Central memory CD8-positive, alpha-beta T cell (primary cell): Measurements from ENCODE around the gene ATG10.
"Not testable (repeated sequence)": the region's sequence is repeated elsewhere in the genome, so short reads cannot be mapped to it uniquely, and the experiment has no call there.

Source experiments
- ATAC-seq: fragments of 150-1000 bp; cut with Tn5 transposase; replicated peaks from 2 replicates; pipeline ENCODE4 v1.10.0; 2022; ENCODE audit warnings: mild to moderate bottlenecking, moderate FRiP score, moderate number of reproducible peaks; ENCODE audit not compliant: poor library complexity, severe bottlenecking; ENCODE audit errors: extremely low read depth
- DNase-seq, 2 donors: peaks; one replicate each; pipeline ENCODE4 v3.0.0; 2021; ENCODE audit warnings: low spot score in 2 of 2
- H3K27ac Mint-ChIP-seq: one replicate; pipeline ENCODE4 v1.8.0; 2022; ENCODE audit warnings: low read depth, mild to moderate bottlenecking, moderate library complexity, mixed read lengths
- H3K27me3 Mint-ChIP-seq: one replicate; pipeline ENCODE4 v1.8.0; 2022; ENCODE audit warnings: mixed read lengths
- H3K36me3 Mint-ChIP-seq: one replicate; pipeline ENCODE4 v1.8.0; 2022; ENCODE audit warnings: mild to moderate bottlenecking, moderate library complexity, mixed read lengths; ENCODE audit not compliant: insufficient read depth
- H3K4me1 Mint-ChIP-seq: one replicate; pipeline ENCODE4 v1.8.0; 2022; ENCODE audit warnings: mixed read lengths
- H3K4me3 Mint-ChIP-seq: one replicate; pipeline ENCODE4 v1.8.0; 2022; ENCODE audit warnings: mild to moderate bottlenecking, moderate library complexity, mixed read lengths
- H3K9me3 Mint-ChIP-seq: one replicate; pipeline ENCODE4 v1.8.0; 2022; ENCODE audit warnings: mixed read lengths

ATG10 gene

DNA sequence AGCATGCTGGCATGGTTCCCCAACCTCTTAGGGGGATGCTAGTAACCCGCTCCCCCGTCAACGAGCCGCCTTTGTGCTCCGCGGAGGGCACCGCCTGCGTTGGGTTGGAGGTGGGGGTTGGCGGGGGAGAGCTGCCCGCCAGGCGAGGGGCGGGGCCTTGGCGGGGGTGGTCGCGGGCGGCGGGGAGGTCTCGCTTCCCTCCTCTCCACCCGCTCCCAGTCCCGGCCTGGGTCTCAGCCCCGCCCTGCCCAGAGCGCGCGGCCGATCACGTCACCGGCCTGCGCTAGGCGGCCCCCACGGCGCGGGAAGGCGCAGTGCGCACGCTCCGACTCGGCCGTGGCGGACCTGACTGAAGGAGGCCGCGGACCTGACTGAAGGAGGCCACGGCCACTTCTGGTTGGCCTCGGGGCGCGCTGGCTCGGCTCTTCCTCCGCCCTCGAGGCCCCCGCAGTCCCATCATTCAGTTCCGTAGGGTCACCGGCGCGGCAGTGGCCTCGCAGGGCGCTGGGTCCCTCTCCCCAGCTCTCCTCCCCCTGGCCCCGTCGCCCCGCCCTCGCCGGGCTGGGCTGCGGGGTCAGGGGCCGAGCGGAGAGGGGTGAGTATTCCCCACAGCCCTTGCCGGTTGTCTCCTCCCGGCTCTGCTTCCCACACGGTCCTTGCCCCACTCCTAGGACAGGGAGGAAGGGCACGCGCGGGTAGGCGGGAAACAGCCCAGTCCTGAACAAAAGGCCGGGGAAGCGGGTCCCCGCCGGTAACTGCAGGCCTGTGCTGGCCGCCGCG, at the start of gene ATG10:
ATG10 (plus strand) TSS at position 312 of the 780 bp plus-strand sequence. CDS start 15,548 bp downstream, outside the sequence.
- Mint-ChIP-seq H3K9me3 (no peaks in the 10 kb centered on the region), H3K4me3 (peak within 1 kb of the TSS; percentile 98), H3K36me3 (peaks cover 7% of the 10 kb centered on the region), H3K27me3 (no peaks in the 10 kb centered on the region), H3K4me1 (peaks cover 20% of the 10 kb centered on the region), H3K27ac (peak within 1 kb of the TSS; percentile 100)
- ATAC-seq (peak; percentile 89), DNase-seq (peak; percentile 76 to 77)

DNA sequence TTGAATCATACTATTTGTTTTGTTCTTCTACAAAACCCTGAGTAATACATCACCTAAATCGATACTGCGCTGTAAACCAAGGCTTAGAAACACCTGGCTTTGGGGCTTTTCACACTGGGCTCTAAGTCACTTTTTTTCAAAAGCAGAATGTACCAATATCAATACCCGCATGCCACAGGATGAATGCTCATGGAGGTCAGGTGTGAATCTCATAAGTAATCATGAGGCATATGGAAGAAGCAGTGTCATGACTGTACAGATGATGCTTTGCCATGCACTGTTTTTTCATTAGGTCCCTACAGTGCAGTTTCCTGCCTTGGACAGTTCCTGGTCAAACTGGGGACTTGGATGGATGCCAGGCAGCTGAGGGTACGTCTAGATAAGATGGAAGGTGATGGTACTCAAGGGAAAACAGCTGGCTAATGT, 49.0 kb upstream of the ATG10 start:
- ATAC-seq (no peak), DNase-seq (no peak)
- H3K4me3 Mint-ChIP-seq: no peak overlapping the region

DNA sequence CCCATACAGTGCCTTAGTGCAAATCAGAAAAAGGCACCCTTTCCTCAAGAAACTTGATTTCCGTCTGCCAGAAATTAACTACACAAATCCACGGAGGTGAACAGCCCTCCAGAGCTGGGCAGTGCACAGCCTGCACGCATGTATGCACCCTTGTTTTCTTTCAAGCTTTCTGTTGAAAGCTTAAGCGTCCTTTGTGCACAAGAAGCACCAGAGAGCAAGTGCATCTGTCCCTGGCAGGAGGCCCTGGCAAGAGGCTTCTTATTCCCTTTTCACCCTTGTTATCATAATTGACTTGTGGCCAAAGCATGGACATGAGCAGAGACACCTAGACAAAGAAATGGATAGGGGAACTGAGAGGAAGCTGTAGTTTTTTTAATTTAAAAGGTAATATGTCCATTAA, 47.4 kb upstream of the ATG10 start:
- no peak overlapping the region for H3K27ac Mint-ChIP-seq
- peaks cover 13% of the 10 kb centered on the region for H3K27me3 Mint-ChIP-seq
- H3K9me3 Mint-ChIP-seq: peaks cover 6% of the 10 kb centered on the region
- ATAC-seq (no peak), DNase-seq (no peak)
- no peak overlapping the region for H3K4me3 Mint-ChIP-seq
- no peaks in the 10 kb centered on the region for H3K36me3 Mint-ChIP-seq
- no peaks in the 10 kb centered on the region for H3K4me1 Mint-ChIP-seq

More for the DNA sequence above, 49.0 kb upstream of the ATG10 start:
- Mint-ChIP-seq H3K27me3 (peaks cover 13% of the 10 kb centered on the region), H3K9me3 (peaks cover 4% of the 10 kb centered on the region), H3K4me1 (no peaks in the 10 kb centered on the region), H3K36me3 (no peaks in the 10 kb centered on the region), H3K27ac (no peak overlapping the region)

DNA sequence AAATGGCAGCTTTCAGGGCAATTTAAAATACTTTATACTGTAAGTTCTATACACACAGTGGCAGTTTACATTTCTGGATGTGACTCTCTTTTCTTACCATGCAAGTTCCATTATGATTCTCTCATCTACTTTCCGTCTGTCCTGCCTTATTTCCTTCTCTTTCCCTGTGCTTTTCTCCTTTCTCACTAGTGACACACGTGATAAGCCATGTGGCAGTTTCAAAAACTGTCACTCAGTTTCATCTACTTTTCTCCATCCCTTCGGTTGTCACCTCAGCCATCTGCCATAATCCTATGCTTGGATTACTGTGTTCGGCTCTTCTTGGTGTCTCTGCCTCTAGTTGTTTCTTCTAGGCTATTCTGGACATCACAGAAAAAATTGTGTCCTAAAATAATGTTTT, 46.8 kb upstream of the ATG10 start:
- H3K9me3 Mint-ChIP-seq: peaks cover 6% of the 10 kb centered on the region
- H3K27ac Mint-ChIP-seq: no peak overlapping the region
- DNase-seq (no peak), ATAC-seq (no peak)
- H3K4me1 Mint-ChIP-seq: no peaks in the 10 kb centered on the region
- no peaks in the 10 kb centered on the region for H3K36me3 Mint-ChIP-seq
- peaks cover 13% of the 10 kb centered on the region for H3K27me3 Mint-ChIP-seq
- H3K4me3 Mint-ChIP-seq: no peak overlapping the region

DNA sequence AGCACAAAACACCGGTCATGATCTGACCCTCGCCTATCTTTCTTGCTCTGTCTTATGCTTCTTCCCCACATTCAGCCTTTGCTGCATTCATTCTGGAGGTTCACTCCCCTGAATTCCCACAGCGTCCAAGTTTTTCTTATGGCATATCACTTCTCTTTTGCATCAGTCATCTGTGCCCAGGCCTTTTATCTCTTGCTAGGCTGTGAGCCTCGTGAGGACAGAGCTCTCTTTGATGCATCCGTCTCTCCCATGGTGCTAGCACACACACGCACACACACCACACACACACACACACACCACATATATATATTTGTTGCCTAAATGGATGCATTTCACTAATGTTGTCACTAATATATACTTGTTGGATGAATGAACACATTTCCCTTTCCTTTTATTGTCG, 45.8 kb upstream of the ATG10 start:
- Mint-ChIP-seq H3K9me3 (peaks cover 6% of the 10 kb centered on the region), H3K4me1 (no peaks in the 10 kb centered on the region), H3K27ac (no peak overlapping the region), H3K4me3 (no peak overlapping the region), H3K36me3 (no peaks in the 10 kb centered on the region), H3K27me3 (peaks cover 13% of the 10 kb centered on the region)
- DNase-seq (no peak), ATAC-seq (no peak)

DNA sequence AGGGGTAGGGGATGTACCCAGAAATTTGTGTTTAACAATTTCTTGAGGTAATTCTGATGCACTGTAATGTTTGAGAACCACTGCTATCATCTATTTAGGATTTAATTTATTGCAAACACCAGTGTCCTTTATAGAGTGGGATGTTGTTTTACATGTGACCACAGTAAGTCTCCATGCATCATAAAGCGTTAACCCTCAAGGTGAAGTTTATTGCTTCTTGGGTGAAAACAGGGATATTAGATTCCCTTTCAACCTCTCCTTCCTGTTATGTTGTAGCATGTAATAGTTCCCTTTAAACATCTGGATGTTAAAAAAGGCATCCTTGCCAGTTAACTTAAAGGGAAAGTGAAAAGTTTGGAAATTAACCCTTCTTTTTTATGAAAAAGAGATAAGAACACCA, 35.8 kb upstream of the ATG10 start:
- no peaks in the 10 kb centered on the region for H3K9me3 Mint-ChIP-seq
- ATAC-seq: no peak
- no peaks in the 10 kb centered on the region for H3K4me1 Mint-ChIP-seq
- H3K27me3 Mint-ChIP-seq: no peaks in the 10 kb centered on the region
- no peak overlapping the region for H3K27ac Mint-ChIP-seq
- no peak overlapping the region for H3K4me3 Mint-ChIP-seq
- no peaks in the 10 kb centered on the region for H3K36me3 Mint-ChIP-seq
- DNase-seq: no peak

DNA sequence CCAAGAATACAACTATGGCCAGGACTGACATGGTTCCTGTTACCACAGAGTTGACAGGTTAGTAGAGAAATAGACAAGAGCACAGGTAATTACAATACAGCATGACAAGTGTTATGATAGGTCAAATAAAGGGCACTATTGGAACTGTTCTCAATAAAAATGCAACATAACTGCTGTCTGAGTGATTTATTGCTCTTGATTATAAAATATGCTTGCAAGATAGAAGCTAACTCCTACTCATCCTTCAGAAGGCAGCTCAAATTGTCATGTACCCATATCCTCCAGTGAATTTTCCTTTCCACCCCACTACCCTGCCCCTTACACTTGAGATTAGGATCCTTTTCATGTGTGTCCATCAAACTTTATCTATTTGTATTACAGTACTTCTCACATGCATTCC, 35.1 kb upstream of the ATG10 start:
- H3K27me3 Mint-ChIP-seq: no peaks in the 10 kb centered on the region
- no peak for ATAC-seq
- no peaks in the 10 kb centered on the region for H3K9me3 Mint-ChIP-seq
- no peak overlapping the region for H3K4me3 Mint-ChIP-seq
- no peak overlapping the region for H3K27ac Mint-ChIP-seq
- DNase-seq: no peak
- H3K4me1 Mint-ChIP-seq: no peaks in the 10 kb centered on the region
- no peaks in the 10 kb centered on the region for H3K36me3 Mint-ChIP-seq

DNA sequence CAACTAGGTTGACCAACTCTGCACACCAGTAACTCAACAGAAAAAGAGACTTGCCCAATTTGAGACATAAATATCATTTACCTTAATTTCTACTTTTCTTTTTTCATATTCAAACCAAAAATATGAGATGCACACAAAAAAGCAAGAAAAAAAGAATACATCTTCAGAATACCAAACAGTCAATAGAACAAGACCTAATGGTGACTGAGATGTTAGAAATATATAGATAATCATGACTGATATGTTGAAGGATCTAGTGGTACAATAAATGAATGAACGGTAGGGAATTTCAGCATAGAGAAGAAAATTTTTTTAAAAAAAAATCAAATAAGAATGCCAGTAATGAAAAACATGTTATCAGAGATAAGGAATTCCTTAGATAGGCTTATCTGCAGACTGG, 29.1 kb upstream of the ATG10 start:
- no peak overlapping the region for H3K4me3 Mint-ChIP-seq
- H3K27me3 Mint-ChIP-seq: no peaks in the 10 kb centered on the region
- no peak for ATAC-seq
- no peak overlapping the region for H3K27ac Mint-ChIP-seq
- no peaks in the 10 kb centered on the region for H3K4me1 Mint-ChIP-seq
- H3K9me3 Mint-ChIP-seq: peaks cover 15% of the 10 kb centered on the region
- DNase-seq: no peak
- H3K36me3 Mint-ChIP-seq: no peaks in the 10 kb centered on the region

DNA sequence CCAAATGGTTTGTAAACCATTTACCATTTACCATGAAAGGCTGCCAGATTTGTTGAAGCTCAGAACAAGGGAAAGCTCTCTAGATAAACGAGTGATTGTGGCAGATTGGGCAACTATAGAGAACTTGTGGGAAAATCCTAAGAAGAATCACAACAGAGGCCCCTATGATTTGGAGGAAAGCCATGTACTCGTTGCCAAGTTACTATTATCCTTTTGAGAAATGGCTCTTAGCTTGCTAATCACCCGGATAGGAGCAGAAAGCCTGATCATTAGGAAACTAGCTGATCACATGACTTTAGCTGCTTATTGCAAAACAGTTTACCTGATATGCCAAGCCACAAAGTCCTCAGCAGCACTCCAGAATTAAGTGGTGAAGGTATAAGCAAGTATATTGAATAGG, 23.5 kb upstream of the ATG10 start:
- Mint-ChIP-seq H3K36me3 (no peaks in the 10 kb centered on the region), H3K27me3 (no peaks in the 10 kb centered on the region), H3K27ac (no peak overlapping the region), H3K9me3 (no peaks in the 10 kb centered on the region), H3K4me1 (no peaks in the 10 kb centered on the region), H3K4me3 (no peak overlapping the region)
- DNase-seq (no peak), ATAC-seq (no peak)

DNA sequence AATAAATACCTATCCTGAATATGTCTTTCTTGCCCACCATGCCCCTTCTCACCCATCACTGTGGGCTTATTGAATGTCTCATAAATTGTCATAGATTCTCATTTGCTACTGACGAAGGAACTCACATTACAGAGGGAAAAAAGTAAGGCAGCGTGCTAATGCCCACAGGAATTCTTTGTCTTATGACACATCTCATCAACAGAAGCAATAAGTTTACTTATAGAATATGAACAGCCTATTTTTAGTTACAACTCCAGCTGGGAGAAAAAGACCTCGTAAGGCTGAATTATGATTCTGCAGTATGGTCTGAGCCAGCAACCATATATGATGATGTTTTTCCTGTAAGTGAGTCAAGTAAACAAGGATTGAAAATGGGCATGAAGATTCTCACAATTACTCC, 22.4 kb upstream of the ATG10 start:
- H3K4me3 Mint-ChIP-seq: no peak overlapping the region
- no peaks in the 10 kb centered on the region for H3K9me3 Mint-ChIP-seq
- H3K27ac Mint-ChIP-seq: no peak overlapping the region
- DNase-seq (no peak), ATAC-seq (no peak)
- H3K36me3 Mint-ChIP-seq: no peaks in the 10 kb centered on the region
- H3K4me1 Mint-ChIP-seq: no peaks in the 10 kb centered on the region
- no peaks in the 10 kb centered on the region for H3K27me3 Mint-ChIP-seq

DNA sequence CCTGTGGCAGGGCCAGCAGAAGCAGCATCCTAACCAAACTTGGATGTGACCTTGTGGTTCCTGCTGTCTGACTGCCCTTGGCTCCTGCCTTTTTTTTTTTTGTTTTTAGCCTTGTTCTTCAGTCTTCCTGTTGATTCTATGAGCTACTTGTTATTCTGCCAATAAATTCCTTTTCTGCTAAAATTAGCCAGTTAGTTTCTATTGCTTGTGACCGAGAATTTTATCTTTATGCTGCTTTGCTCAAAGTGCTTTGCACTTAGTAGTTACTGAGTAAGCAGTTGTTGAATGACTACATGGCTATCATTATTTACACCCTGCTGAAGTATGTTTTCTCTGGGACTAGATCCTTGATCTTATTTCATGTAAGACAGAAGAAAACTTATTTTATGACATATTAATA, 20.8 kb upstream of the ATG10 start:
- Mint-ChIP-seq H3K9me3 (no peaks in the 10 kb centered on the region), H3K27ac (no peak overlapping the region), H3K36me3 (no peaks in the 10 kb centered on the region), H3K4me1 (no peaks in the 10 kb centered on the region), H3K4me3 (no peak overlapping the region), H3K27me3 (no peaks in the 10 kb centered on the region)
- ATAC-seq: no peak
- DNase-seq: no peak

DNA sequence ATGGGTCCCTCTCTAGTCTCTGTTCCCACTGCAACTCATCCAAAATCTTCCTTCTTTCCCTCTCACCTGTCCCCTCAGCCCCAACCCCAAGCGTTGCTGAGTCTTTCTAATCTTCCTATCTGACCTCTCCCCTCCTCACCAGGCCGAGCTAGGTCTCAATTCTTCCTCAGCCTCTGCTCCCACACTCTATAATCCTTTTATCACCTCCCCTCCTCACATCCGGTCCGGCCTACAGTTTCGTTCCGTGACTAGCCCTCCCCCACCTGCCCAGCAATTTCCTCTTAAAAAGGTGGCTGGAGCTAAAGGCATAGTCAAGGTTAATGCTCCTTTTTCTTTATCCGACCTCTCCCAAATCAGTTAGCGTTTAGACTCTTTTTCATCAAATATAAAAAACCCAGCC, 17.0 kb upstream of the ATG10 start:
- not testable (repeated sequence) for DNase-seq, H3K4me1 Mint-ChIP-seq, H3K9me3 Mint-ChIP-seq, H3K27ac Mint-ChIP-seq, H3K4me3 Mint-ChIP-seq, ATAC-seq, H3K27me3 Mint-ChIP-seq, H3K36me3 Mint-ChIP-seq

DNA sequence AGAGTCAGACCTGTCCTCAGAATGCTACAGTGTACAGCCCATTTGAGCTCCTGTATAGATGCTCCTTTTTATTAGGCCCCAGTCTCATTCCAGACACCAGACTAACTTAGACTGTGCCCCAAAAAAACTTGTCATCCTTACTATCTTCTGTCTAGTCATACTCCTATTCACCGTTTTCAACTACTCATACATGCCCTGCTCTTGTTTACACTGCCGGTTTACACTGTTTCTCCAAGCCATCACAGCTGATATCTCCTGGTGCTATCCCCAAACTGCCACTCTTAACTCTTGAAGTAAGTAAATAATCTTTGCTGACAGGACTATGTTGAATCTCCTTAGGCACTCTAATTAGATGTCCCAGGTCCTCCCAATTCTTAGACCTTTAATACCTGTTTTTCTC, 13.7 kb upstream of the ATG10 start:
- ATAC-seq, H3K9me3 Mint-ChIP-seq, H3K36me3 Mint-ChIP-seq, H3K4me3 Mint-ChIP-seq, H3K27ac Mint-ChIP-seq, DNase-seq, H3K4me1 Mint-ChIP-seq: not testable (repeated sequence)
- H3K27me3 Mint-ChIP-seq: peaks cover 11% of the 10 kb centered on the region
